GM12878 (cell line): ENCODE measurements around the gene CFAP53. TPM values are rescaled to one million over a fixed set of nuclear protein-coding genes. Genes with fewer than 3 reads are reported as not detected.

Experiments used
- CEBPB ChIP-seq, 2 experiments: fragments of 150-350 bp in 1 of 2; IDR thresholded peaks; 2 replicates each; pipeline ENCODE4 v1.6.1; 2012 to 2014; ENCODE audit warnings: low read depth in 2 of 2, low read length in 2 of 2, borderline replicate concordance in 1 of 2, inconsistent platforms in 1 of 2
- CEBPZ ChIP-seq: fragments of 150-350 bp; IDR thresholded peaks from 2 replicates; pipeline ENCODE4 v1.6.1; 2016; ENCODE audit warnings: low read depth, low read length
- CREB1 ChIP-seq: IDR thresholded peaks from 2 replicates; pipeline ENCODE4 v1.6.1; 2012; ENCODE audit warnings: low read depth, mild to moderate bottlenecking, inconsistent platforms
- GABPA ChIP-seq: IDR thresholded peaks from 2 replicates; pipeline ENCODE4 v1.6.1; 2014; ENCODE audit warnings: antibody characterized with exemption, low read depth, mild to moderate bottlenecking, inconsistent platforms
- GATAD2B ChIP-seq: fragments of 450-650 bp; conservative IDR thresholded peaks from 2 replicates; pipeline ENCODE4 v1.6.1; 2017; ENCODE audit warnings: low read depth, mild to moderate bottlenecking, moderate library complexity
- MEF2A ChIP-seq: IDR thresholded peaks from 2 replicates; pipeline ENCODE4 v1.6.1; 2011; ENCODE audit warnings: low read depth, mild to moderate bottlenecking, low read length, moderate library complexity; ENCODE audit not compliant: insufficient read depth
- NBN ChIP-seq: fragments of 450-650 bp; IDR thresholded peaks from 2 replicates; pipeline ENCODE4 v1.6.1; 2016
- PBX3 ChIP-seq: IDR thresholded peaks from 2 replicates; pipeline ENCODE4 v1.6.1; 2011; ENCODE audit warnings: mild to moderate bottlenecking, low read depth, low read length, moderate library complexity; ENCODE audit not compliant: insufficient replicate concordance
- POU2F2 ChIP-seq: IDR thresholded peaks from 3 replicates; pipeline ENCODE4 v1.6.1; 2011; ENCODE audit warnings: low read depth, mild to moderate bottlenecking, low read length, borderline replicate concordance
- RBBP5 ChIP-seq: fragments of 200-600 bp; sonication (generic); conservative IDR thresholded peaks from 2 replicates; pipeline ENCODE4 v1.6.1; 2016
- RCOR1 ChIP-seq: conservative IDR thresholded peaks from 2 replicates; pipeline ENCODE4 v1.6.1; 2012; ENCODE audit warnings: low read depth, low read length, improper control_type of control experiment
- SIN3A ChIP-seq: IDR thresholded peaks from 2 replicates; pipeline ENCODE4 v1.6.1; 2012; ENCODE audit warnings: low read depth, low read length, improper control_type of control experiment
- SP1 ChIP-seq: IDR thresholded peaks from one replicate; pipeline ENCODE4 v1.6.1; 2011; ENCODE audit warnings: low read depth, low read length
- TCF12 ChIP-seq: IDR thresholded peaks from 2 replicates; pipeline ENCODE4 v1.6.1; 2011; ENCODE audit warnings: low read depth, mild to moderate bottlenecking, low read length
- TCF7 ChIP-seq: IDR thresholded peaks from 2 replicates; pipeline ENCODE4 v1.6.1; 2014; ENCODE audit warnings: antibody characterized with exemption, borderline replicate concordance
- ZBTB33 ChIP-seq: fragments of 450-650 bp; IDR thresholded peaks from 2 replicates; pipeline ENCODE4 v1.6.1; 2017; ENCODE audit warnings: mild to moderate bottlenecking
- ZNF24 ChIP-seq: fragments of 450-650 bp; IDR thresholded peaks from 2 replicates; pipeline ENCODE4 v1.6.1; 2017; ENCODE audit warnings: antibody characterized with exemption, mild to moderate bottlenecking
- ZNF687 ChIP-seq: fragments of 450-650 bp; IDR thresholded peaks from 2 replicates; pipeline ENCODE4 v1.6.1; 2017; ENCODE audit warnings: mild to moderate bottlenecking, moderate library complexity
- ZSCAN29 ChIP-seq: fragments of 450-650 bp; IDR thresholded peaks from 2 replicates; pipeline ENCODE4 v1.6.1; 2017; ENCODE audit warnings: mild to moderate bottlenecking, moderate library complexity
- polyA plus RNA-seq, 11 experiments: library from polyadenylated mRNA; depleted of rRNA in 4 of 11; unstranded in 6 of 11; stranded (reverse) in 5 of 11; fragments of >200 nt; fragmentation: Nextera tagmentation in 4 of 11; fragmentation: Illumina TruSeq in 1 of 11; extraction: Ambion mirVana in 4 of 11; extraction: Trizol in 1 of 11; gene quantifications; 1 replicate in 1 of 11; 2 replicates in 10 of 11; pipeline versions ENCODE4 v1.2.1 to v1.2.3, GENCODE V29; 2011 to 2016; ENCODE audit warnings: inconsistent platforms in 2 of 11, missing spikeins in 2 of 11, low read depth in 1 of 11
- total RNA-seq, 4 experiments: library from RNA; depleted of rRNA in 3 of 4; stranded (reverse); fragments of >200 nt in 3 of 4; fragmentation: Illumina TruSeq in 1 of 4; extraction: Trizol in 1 of 4; gene quantifications; 2 replicates each; pipeline versions ENCODE4 v1.2.1 to v1.2.3, GENCODE V29; 2013 to 2021
- TF ChIP-seq, protein P1 (sequence below): IDR thresholded peaks from 2 replicates; pipeline ENCODE4 v1.6.1; 2012; ENCODE audit warnings: low read length, inconsistent platforms

CFAP53 gene
- total and polyA plus RNA-seq, 10 of the 15 experiments (the other 5 are each of a cell fraction or from before 2014, with no cell fraction given) = 0.05 to 0.31 (median 0.12) TPM; not detected in 1

GRCh38 chr18:50313031-50313607, 46.8 kb upstream of the CFAP53 start (continued):
- TF ChIP-seq ZNF687 = peak; percentile 59; the same call in 1 of the 2 replicates
- TF ChIP-seq MEF2A = no peak
- no peak for TF ChIP-seq SP1
- TF ChIP-seq TCF12 = no peak
- TF ChIP-seq, protein P1, sequence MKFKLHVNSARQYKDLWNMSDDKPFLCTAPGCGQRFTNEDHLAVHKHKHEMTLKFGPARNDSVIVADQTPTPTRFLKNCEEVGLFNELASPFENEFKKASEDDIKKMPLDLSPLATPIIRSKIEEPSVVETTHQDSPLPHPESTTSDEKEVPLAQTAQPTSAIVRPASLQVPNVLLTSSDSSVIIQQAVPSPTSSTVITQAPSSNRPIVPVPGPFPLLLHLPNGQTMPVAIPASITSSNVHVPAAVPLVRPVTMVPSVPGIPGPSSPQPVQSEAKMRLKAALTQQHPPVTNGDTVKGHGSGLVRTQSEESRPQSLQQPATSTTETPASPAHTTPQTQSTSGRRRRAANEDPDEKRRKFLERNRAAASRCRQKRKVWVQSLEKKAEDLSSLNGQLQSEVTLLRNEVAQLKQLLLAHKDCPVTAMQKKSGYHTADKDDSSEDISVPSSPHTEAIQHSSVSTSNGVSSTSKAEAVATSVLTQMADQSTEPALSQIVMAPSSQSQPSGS = peak; percentile 76
- no peak for TF ChIP-seq CEBPZ
- 0 out of 2 replicates have a peak, but pooled peaks have one; percentile 58 for TF ChIP-seq CREB1
- TF ChIP-seq SIN3A = no peak
- no peak for TF ChIP-seq GABPA
- no peak for TF ChIP-seq ZNF24
- no peak for TF ChIP-seq RCOR1
- TF ChIP-seq CEBPB (IDR thresholded peaks at IDR 0.05; ENCODE audit: borderline replicate concordance in 1 of 2, low read depth in 2 of 2, low read length in 2 of 2) = no peak
- TF ChIP-seq ZSCAN29 = no peak
- TF ChIP-seq ZBTB33 = no peak
- TF ChIP-seq TCF7 = no peak
- no peak for TF ChIP-seq POU2F2
- TF ChIP-seq NBN = peak; percentile 91
- peak; percentile 49 for TF ChIP-seq PBX3
- TF ChIP-seq RBBP5 = no peak
- TF ChIP-seq GATAD2B = peak; percentile 88
